Esophagus muscularis mucosa (tissue), 3 donors: ENCODE measurements around the gene SFSWAP.

Experiments
- POLR2A ChIP-seq: fragments of 450-650 bp; IDR thresholded peaks from one replicate; pipeline ENCODE4 v1.6.1; 2017; ENCODE audit warnings: antibody characterized with exemption, moderate library complexity, mild to moderate bottlenecking, low read depth
- POLR2AphosphoS5 ChIP-seq, 2 donors: sonication (generic); formaldehyde crosslinking; IDR thresholded peaks; one replicate each; pipeline ENCODE4 v1.6.1; 2017; ENCODE audit warnings: antibody characterized with exemption in 2 of 2
- TF ChIP-seq, protein P1 (sequence below), 3 experiments: fragments of 200-600 bp in 2 of 3; fragments of 450-650 bp in 1 of 3; sonication (generic) in 2 of 3; IDR thresholded peaks; one replicate each; pipeline ENCODE4 v1.5.1; 2017 to 2019; ENCODE audit warnings: antibody characterized with exemption in 3 of 3, mild to moderate bottlenecking in 2 of 3, moderate library complexity in 1 of 3

DNA sequence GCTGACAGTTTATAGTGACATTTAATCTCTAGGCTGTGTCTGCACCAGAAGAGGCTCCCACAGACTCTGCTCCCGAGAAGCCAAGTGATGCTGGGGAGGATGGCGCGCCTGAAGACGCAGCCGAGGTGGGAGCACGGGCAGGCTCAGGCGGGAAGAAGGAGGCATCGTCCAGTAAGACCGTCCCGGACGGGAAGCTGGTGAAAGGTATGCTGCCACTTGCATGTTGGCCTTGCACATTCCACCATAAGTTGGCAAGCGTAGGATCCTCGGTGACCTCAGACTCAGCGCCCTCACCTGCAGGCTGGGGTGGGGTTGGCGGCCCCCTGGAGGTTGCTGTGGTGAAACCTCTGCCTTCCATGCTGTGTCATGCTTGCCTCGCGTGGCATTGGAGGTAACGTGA is 45.6 kb downstream of the SFSWAP start:
- TF ChIP-seq, protein P1, sequence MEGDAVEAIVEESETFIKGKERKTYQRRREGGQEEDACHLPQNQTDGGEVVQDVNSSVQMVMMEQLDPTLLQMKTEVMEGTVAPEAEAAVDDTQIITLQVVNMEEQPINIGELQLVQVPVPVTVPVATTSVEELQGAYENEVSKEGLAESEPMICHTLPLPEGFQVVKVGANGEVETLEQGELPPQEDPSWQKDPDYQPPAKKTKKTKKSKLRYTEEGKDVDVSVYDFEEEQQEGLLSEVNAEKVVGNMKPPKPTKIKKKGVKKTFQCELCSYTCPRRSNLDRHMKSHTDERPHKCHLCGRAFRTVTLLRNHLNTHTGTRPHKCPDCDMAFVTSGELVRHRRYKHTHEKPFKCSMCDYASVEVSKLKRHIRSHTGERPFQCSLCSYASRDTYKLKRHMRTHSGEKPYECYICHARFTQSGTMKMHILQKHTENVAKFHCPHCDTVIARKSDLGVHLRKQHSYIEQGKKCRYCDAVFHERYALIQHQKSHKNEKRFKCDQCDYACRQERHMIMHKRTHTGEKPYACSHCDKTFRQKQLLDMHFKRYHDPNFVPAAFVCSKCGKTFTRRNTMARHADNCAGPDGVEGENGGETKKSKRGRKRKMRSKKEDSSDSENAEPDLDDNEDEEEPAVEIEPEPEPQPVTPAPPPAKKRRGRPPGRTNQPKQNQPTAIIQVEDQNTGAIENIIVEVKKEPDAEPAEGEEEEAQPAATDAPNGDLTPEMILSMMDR (IDR thresholded peaks at IDR 0.05) = no peak
- TF ChIP-seq POLR2AphosphoS5 (IDR thresholded peaks at IDR 0.05) (no peak), POLR2A (no peak)
